Retinal pigment epithelial cell (primary cell): ENCODE measurements around the gene NEO1.

Experiments
- DNase-seq: peaks from one replicate; pipeline ENCODE4 v3.0.0-alpha.2; 2010; ENCODE audit warnings: low read depth
- H3K4me3 ChIP-seq: 2 replicates; pipeline ENCODE4 v1.5.1; 2011; ENCODE audit warnings: mild to moderate bottlenecking, low read length, control low read depth, moderate library complexity
- CTCF ChIP-seq: conservative IDR thresholded peaks from 2 replicates; pipeline ENCODE4 v1.5.1; 2011; ENCODE audit warnings: low read depth, low read length, control low read depth, inconsistent platforms

Gene NEO1

GRCh38 chr15:73329501-73330200, 277.4 kb downstream of the NEO1 start:
- no peak for DNase-seq
- TF ChIP-seq CTCF = no peak
- H3K4me3 ChIP-seq = no peak overlapping the region

DNA sequence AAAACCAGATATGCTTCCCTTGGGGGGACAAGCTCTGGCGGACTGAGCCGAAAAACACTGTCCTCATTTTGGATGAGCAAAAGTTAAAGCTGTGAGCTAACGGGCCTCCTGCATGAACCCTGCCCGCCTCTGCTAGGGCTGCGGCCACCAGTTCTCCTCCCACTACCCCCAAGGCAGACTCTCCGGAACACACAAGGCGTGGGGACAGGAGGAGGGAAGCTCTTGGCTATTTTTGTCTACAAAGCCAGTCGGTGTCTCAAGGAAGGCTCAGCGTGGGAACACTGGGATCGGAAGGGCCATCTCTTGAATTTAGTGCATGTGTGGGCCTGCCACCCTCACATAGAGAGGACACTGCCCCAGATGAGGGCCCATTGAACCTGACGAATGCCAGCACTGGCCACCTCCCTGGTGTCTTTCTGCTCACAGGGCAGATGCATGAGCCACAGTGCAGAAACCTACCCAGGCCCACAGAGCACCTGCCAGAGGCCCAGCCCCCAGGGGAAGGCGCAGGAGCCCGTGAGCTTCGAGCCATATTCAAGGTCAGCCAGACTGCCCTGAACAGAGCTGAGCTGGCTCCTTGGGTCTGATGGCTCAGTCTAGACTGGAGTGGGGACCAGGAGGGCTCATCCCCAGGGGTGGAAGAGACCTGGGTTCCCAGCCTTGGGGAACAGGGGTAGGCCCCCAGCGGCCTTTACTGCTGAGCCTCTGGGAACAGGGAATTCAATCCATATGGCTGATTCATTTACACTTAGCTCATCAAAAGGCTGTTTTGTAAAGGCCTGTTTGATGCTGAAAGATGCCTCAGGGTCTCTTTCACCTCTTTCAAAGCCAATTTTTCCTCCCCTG, 278.2 kb downstream of the NEO1 start:
- no peak for TF ChIP-seq CTCF
- no peak for DNase-seq
- no peak overlapping the region for H3K4me3 ChIP-seq

DNA sequence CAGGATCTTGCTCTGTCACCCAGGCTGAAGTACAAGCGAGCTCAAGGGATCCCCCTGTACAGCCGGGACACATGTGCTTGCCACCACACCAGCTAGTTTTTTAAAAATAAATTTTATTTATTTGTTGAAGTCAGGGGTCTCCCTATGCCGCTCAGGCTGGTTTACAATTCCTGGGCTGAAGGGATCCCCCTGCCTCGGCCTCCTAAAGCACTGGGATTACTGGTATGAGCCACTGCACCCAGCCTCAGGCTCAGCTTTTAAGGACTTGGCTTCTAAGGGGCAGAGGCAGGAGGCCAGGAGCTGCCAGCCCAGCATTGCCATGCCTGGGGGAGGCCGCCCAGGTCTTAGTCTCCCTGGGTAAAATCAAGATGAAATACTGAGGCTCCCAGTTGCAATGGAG, 279.2 kb downstream of the NEO1 start:
- DNase-seq = no peak
- H3K4me3 ChIP-seq = no peak overlapping the region
- no peak for TF ChIP-seq CTCF

GRCh38 chr15:73331991-73332925, 280.0 kb downstream of the NEO1 start:
- no peak for TF ChIP-seq CTCF
- no peak for DNase-seq
- H3K4me3 ChIP-seq = no peak overlapping the region

DNA sequence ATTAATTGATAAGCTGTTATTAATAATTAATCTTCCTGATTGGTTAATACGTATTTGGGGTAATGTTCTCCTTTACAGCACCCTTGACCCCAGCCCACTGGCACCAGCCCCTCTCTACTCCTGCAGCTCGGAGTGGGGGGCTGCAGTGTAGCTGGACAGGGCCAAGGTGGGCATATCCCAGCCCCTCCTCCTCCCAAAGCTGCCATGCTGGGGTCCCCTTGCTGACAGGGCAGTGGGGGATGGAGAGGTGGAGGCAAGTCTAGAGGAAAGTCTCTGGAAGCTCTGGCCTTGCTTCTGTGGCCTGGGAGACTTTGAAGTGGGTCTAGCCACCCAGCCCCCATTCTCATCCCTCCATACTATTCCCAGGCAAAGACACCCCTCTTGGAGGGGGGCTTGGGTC, 280.7 kb downstream of the NEO1 start:
- no peak for TF ChIP-seq CTCF

GRCh38 chr15:73334086-73334485, 281.8 kb downstream of the NEO1 start:
- TF ChIP-seq CTCF = no peak
- no peak overlapping the region for H3K4me3 ChIP-seq
- no peak for DNase-seq

More for the DNA sequence above, 280.7 kb downstream of the NEO1 start:
- DNase-seq = no peak
- no peak overlapping the region for H3K4me3 ChIP-seq
